GM18861 (cell line): ENCODE results near the gene FRG2.
"Not testable (repeated sequence)": the region's sequence is repeated elsewhere in the genome, so short reads cannot be mapped to it uniquely, and the experiment has no call there.

ENCODE experiments used
- ATAC-seq: cut with Tn5 transposase; IDR thresholded peaks from one replicate; pipeline ENCODE4 v1.9.1; 2021; ENCODE audit not compliant: unreplicated experiment

FRG2 gene

DNA sequence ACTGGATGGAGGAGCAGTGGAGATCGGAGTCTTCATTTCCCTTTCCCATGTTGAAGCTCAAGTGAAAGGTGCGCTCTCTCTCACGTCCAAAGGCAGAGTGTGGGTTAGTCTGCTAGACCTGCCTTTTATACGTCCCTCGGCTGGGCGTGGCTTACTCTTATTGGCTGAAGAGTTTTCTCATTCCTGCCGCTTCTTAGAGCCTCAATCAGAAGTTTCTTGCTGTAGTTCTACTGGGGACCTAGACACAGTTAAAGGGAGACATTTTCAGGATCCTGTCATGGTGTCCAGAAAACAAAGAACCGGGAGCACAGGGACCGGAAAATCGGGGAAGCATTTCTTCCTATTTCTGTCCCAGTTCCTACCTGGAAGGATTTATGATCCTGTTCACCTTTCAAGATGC lies at the start of gene FRG2:
FRG2 (minus strand) TSS at position 101 of the 400 bp plus-strand sequence; CDS start at position 49, 52 bp downstream.
- ATAC-seq: not testable (repeated sequence)

DNA sequence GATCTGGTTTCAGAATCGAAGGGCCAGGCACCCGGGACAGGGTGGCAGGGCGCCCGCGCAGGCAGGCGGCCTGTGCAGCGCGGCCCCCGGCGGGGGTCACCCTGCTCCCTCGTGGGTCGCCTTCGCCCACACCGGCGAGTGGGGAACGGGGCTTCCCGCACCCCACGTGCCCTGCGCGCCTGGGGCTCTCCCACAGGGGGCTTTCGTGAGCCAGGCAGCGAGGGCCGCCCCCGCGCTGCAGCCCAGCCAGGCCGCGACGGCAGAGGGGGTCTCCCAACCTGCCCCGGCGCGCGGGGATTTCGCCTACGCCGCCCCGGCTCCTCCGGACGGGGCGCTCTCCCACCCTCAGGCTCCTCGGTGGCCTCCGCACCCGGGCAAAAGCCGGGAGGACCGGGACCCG lies 41.3 kb upstream of the FRG2 start:
- not testable (repeated sequence) for ATAC-seq

DNA sequence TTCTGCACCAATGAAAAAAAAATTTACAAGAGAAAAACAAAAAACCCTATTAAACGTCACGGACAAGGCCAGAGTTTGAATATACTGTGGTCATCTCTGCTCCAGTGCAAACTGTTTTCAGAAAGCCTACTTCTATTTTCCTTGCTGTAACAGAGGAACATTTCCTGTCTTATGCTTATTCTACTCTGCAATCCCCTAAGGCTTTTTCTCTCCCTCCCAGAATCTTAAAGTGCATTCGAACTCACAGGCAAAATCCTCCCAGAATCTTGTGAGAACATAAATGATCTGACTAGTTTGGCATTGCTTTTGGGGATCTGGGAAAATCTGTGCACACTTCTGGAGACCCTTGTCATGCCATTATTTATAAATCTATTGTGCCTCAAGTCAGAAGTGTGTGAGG lies 37.7 kb upstream of the FRG2 start:
- not testable (repeated sequence) for ATAC-seq

DNA sequence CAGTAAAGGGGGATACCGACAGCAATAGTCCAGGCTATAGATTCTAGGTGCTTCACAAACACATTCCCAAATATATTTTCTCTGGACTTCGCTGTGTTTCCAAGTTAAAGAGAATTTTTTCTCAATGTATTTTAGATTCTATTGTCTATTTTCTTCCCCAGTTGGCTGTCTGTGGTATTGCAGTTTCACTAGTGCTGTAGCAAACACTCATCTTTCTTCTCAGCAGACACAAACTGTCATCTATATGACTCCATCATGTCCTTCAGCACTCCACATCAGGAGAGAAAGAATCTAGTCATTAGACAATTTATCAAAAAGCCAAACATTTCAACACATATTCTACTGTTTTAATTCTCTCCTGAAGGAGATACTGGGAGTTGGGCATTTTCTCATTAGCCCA lies 37.3 kb upstream of the FRG2 start, which contains the start of gene DBET:
DBET (plus strand) TSS at position 161 of the 400 bp plus-strand sequence.
- not testable (repeated sequence) for ATAC-seq

DNA sequence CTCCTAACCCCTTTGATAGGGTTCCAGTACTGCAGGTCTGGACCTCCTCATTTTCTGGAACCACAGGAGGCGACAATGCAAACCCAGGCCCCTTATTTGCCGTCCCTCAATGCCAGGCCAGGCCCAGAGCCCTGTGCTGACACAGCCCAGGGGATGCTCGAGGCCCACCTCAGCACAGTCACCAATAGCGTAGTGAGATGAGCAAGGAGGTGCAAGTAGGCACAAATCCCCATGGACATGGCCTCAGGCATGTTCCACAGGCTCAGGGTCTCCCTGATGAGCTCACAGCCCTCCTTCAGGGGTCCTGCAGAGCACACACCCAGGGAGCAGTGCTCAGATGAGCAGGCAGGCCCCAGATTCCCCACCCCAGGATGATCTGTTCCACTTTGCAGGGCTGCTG lies 31.9 kb upstream of the FRG2 start:
- ATAC-seq: not testable (repeated sequence)

DNA sequence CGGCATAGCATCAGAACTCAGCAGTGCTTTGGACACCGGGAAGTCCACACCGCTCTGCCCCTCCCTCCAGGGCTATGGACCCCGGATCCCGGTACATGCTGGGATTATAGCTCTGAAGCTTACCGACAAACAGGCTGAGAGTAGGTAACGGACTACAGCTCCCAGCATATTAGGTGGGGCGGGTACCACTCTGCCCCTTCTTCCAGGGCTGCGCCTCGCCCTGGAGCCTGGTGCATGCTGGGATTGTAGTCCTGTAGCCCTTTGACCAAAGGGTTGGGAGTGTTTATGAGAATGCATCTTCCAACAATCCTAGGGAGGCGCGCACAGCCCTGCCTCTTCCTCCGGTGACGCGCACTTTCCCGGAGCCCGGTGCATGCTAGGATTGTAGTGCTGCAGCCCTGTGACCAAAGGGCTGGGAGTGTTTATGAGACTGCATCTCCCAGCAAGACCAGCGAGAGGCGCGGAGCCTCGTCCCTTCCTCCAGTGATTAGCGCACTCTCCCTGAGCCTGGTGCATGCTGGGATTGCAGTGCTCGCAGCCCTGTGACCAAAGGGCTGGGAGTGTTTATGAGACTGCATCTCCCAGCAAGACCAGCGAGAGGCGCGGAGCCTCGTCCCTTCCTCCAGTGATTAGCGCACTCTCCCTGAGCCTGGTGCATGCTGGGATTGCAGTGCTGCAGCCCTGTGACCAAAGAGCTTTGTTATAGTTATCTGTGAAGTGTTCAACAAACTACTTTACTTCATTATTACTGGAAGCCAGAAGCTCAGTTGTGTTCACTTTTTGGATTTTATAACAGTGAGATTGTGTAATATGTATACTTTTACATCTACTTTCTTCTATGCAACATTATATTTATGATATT lies 22.6 kb upstream of the FRG2 start:
- ATAC-seq: not testable (repeated sequence)

DNA sequence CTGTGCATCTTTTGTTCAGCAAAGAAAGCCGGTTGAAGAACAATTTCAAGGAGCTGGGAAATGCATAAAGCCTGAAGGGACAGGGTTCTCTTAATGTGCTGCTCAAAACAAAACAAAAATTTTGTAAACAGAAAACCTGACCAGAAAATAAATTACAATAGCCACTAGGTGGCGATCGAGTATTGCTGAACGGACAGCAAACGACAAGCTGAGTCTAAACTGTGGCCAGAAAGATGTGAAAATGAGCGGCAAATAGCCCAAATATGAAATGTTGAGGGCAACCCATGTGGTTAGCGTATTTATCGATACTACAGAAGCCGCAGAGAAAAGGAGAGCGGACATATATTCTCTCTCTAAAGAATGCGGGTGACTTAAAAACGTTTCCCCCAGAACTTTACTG lies 20.6 kb upstream of the FRG2 start:
- not testable (repeated sequence) for ATAC-seq

DNA sequence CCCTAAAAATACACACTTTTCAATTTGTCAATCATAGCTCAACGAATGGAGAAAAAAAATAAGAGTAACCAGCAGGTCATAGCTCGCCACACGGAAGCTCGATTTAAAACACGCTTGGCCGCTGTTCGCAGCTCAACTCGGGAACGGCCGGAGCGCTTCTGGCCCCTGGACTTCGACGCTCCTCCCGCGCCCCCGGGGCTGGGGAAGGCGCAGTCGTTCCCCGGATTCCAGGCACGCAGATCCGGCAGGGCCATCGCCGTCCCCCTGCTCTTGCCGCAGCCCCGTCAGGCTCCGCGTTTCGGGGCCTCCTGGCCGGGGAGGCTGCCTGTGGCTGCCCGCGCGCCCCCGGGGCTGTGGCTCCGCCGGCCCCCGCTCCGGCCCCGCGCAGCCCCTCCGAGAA lies 13.8 kb upstream of the FRG2 start:
- ATAC-seq: not testable (repeated sequence)

DNA sequence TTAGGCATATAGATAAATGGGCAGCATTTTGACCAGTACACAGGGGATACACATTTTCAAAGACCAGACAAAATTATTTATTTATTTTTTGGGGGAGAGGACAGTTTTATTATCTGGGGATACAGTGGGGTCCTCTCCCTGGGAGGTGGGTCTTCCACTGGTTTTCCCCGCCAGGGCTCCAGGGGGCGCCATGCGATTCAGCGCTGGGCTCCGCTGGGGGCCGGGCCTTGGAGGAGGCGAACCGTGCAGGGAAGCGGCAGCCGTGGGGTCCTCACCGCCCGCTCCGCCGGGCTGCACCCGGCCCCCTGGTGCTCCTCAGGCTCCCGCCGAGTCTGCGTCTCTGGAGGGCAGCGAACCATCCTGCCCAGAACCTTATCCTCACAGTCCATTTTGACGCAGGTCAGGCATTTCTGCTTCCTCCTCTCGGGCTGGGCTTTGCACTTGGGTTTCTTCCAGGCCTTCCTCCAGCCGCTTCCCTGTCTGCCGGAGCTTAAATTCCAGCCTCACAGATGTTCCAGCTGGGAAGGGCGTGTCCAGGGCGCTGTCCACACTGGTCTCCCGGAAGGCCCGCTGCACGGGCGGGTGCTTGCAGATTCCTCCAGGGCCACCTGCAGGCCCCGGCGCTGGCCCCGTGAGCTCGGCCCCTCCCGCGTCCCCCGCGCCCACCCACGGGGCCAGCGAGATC lies 10.8 kb upstream of the FRG2 start:
- ATAC-seq: not testable (repeated sequence)

DNA sequence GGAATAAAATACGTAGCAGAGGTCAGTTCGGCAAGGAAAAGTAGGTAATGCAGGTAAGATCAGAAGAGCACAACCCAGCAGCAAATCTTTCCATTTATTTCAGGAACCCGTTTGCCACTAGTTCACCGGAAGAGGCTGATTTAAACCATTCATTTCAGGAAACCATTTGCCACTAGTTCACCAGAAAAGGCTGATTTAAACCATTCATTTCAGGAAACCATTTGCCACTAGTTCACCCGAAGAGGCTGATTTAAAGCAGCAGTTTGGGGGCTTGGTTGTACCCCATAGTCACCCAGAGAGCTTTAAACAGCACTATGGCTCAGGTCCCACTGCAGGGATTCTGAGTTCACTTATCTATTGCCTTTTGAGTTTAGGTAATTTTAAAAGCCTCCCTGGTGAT lies 4.2 kb upstream of the FRG2 start:
- not testable (repeated sequence) for ATAC-seq

DNA sequence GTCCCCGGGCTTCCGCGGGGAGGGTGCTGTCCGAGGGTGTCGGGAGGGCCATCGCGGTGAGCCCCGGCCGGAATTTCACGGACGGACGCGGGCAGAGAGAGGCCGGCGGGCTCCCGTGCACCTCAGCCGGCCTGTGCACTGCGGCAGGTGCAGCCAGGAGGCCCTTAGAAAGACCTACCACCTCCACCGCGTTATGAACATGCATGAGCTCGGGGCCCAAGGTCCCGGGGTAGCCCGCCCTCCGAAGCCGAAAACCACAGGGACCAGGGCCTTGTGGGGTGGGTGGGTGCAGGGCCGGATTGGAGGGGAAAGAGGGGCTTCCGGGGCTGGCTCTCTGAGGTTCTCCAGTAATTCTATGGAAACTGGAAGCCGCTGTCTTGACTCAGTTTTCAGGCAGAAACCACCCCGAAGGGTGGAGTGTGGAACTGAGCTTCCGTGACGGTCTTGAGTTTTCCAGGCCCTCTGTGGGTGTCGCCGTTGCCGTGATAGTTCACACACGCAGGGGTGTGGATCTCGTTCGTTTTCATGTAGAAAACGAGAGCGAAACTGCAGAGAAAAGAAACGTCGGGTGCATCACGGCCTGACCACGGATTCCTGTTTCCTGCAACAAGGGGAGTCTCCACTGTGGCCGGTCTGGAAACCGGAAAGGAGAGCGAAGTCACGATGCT lies 4.3 kb downstream of the FRG2 start:
- not testable (repeated sequence) for ATAC-seq

DNA sequence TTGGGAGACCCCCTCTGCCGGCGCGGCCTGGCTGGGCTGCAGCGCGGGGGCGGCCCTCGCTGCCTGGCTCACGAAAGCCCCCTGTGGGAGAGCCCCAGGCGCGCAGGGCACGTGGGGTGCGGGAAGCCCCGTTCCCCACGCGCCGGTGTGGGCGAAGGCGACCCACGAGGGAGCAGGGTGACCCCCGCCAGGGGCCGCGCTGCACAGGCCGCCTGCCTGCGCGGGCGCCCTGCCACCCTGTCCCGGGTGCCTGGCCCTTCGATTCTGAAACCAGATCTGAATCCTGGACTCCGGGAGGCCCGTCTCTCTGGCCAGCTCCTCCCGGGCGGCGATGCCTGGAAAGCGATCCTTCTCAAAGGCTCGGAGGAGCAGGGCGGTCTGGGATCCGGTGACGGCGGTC lies 5.1 kb downstream of the FRG2 start:
- not testable (repeated sequence) for ATAC-seq

DNA sequence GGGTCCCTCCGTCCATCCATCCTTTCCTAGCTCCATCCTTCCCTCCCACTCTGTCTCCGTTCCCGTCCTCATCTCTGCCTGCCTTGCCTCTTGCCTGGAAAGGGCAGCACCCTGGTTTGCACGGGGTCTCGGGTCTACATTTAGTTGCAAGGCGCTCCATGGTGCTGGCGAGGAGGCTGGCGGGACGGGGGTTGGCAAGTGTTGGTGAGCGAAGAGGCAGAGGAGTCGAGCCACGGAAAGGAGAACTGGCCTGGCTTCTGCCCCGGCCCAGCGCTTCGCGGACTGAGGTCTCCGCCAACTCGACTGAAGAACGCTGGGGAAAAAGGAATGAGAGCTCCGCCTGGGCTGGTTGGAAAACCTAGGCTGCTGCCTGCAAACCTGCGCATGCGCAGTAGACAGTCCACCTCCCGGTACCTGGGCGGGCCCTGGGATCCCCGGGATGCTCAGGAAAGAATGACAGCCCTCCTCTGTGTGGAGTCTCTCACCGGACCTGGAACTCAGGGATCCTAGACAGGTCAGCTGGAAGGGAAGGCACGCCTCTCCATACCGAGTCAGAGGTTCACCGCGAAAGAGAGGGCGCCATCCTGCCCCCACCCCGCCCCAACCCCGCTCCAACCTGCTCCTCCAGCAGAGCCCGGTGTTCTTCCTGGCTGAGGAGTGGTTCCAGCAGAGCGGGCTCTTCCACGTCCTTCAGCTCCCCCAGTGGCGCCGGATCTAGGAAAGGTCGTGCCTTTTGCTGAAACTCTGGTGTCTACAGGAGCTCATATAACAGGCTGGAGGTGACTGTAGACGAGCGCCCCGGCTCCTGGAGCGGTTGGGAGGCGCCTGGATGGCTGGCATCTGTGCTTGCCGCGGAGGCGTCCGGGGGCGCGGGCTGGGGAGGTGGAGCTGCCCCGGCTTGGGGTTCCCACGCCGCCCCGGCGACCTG lies 6.0 kb downstream of the FRG2 start:
- no peak for ATAC-seq

DNA sequence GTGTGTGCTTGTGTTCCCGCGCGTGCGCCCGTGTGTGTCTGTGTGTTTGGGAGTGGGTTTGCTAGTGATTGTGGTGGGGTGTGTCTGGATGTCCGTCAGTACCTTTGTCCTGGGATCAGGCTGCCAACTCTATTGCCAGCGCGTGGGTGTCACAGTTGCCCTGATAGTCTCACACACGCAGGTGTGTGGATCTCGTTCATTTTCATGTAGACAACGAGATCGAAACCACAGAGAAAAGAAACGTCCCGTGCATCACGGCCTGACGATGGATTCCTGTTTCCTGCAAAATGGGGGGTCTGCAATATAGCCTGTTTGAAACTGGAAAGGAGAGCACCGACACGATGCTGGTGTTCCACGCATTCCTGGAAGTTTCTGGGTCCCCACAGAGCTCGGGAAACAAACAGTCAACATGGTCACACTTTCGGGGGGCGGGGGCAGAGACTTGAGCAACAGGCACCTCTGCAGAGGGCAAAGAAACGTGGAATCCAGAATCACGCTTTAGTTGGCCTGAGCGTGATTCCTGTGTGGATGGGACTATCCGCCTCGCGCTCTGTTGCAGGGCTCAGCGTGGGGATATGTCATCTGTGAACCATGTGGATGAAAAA lies 7.1 kb downstream of the FRG2 start:
- ATAC-seq: not testable (repeated sequence)

DNA sequence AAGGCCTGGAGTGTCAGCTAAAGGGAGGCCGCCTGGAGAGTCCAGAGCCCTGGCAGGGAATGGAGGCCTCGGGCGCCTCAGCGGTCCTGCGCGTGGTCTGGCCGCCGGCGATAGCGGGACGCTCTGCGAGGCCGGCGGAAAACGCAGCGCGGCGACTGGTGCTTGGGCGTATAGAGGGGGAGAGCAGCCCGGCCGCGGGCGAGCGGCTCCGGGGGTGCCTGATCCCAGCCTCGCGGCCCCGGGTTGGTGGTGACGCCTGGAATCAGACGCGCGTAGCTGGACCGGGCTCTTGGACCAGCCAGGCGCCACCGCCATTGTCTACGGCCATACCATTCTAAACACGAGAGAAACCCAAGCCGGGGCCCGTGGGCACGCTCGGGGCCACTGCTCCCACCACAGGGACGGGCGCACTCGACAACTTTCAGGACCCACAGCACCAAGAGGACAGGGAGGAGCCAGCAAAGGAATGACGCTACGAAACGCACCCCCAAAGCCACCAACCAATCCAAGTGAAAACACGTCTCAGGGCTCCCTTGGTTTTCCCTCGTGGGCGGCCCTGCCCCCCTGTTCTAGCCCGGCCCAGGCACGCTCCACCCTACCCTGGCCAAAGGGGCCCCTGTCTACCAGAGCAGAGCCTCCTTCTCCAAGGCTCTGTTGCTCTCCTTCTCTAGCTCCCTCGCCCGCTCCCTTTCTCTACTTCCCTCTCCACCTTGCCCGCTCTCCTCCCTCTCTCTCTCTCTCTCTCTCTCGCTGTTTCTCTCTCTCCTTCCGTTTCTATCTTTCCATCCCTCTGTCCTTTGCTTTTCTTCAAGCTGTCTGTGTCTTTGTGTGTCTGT lies 7.8 kb downstream of the FRG2 start:
- no peak for ATAC-seq

DNA sequence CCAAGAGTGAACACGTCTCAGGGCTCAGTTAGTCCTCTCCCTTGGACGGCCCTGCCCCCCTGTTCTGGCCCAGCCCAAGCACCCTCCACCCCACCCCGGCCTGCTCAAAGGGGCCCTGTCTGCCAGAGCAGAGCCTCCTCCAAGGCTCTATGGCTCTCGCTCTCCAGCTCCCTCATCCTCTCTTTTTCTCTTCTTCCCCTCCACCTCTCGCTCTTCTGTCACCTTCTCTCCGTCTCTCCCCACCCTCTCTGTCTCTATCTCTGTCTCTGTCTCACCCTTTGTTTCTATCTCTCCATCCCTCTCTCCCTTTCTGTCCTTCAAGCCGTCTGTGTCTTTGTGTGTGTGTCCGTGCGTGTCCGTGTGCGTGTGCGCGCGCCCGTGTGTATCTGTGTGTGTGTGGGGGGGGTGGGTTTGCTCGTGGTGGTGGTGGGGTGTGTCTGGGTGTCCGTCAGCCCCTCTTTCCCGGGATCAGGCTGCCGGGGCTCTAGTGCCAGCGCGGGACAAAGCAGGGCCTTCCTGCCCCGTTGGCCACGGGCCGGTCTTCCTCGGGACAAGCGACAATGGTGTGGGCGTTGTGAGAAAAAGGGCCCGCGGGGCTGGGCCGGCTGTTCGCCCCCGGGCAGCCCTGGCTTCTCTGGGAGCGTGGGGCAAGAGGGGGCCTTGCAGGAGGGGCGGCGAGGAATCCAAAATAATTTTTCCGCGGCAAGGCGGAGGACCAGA lies 8.7 kb downstream of the FRG2 start:
- no peak for ATAC-seq

DNA sequence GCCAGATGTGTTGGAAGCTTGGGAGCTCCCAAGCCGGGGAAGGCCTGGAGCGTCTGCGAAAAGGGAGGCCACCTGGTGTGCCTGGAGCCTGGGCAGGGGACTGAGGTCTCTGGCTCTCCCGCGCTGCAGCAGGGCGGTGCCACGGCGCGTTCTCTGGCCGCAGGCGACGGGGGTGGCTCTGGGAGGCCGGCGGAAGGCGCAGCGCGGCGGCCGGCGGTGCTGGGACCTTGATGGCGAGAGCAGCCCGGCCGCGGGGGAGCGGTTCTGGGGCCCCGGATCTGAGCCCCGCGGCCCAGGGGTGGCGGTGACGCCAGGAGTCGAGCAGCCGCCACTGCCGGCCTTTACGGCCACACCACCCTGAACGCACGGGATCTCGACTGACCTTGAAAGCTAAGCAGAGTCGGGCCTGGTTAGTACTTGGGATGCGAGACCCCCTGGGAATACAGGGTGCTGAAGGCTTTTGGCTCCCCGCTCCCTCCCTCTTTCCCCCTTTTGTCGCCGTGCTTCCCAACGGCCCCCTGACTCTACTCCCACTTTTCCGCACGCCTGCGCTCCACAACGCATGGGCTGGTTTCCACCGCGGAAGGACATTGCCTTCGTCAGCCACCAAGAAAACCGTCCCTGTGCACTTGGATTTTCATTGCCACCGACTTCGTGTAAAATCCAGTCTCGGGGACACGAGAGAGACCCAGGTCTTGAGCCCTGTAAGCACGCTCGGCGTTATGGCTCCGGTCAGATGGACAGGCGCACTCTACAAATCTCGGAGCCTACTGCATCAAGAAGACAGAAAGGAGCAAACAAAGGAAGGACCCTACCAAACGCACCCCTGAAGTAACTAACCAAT lies 9.5 kb downstream of the FRG2 start:
- ATAC-seq: no peak
